Right lobe of liver (tissue), 6 donors: ENCODE data around the gene EZR. TPM values are rescaled to one million over a fixed set of nuclear protein-coding genes. Genes with fewer than 3 reads are reported as not detected.

ENCODE experiments used
- ATAC-seq, 4 donors: fragments of 200-7000 bp; cut with Tn5 transposase; one replicate each; pipeline ENCODE4 v1.9.1; 2020; ENCODE audit warnings: mild to moderate bottlenecking in 4 of 4, moderate library complexity in 4 of 4
- DNase-seq, 3 donors: peaks; one replicate each; pipeline ENCODE4 v3.0.0-alpha.2; 2020
- H3K27ac ChIP-seq, 3 donors: fragments of 200-600 bp; one replicate each; pipeline ENCODE4 v1.8.0; 2022
- H3K27me3 ChIP-seq, 2 donors: fragments of 200-600 bp; one replicate each; pipeline ENCODE4 v1.8.0; 2022
- H3K36me3 ChIP-seq, 4 donors: fragments of 200-600 bp; sonication (generic) in 1 of 4; one replicate each; pipeline versions ENCODE4 v1.5.1 to v1.8.0; 2017 to 2022; ENCODE audit warnings: control low read depth in 1 of 4
- H3K4me1 ChIP-seq, 4 donors: fragments of 200-600 bp; sonication (generic) in 1 of 4; one replicate each; pipeline versions ENCODE4 v1.5.1 to v1.8.0; 2017 to 2022; ENCODE audit warnings: control low read depth in 1 of 4
- H3K4me3 ChIP-seq, 3 donors: fragments of 200-600 bp; one replicate each; pipeline ENCODE4 v1.8.0; 2022
- H3K9me3 ChIP-seq, 4 donors: fragments of 200-600 bp; sonication (generic) in 1 of 4; one replicate each; pipeline versions ENCODE4 v1.5.1 to v1.8.0; 2017 to 2022; ENCODE audit warnings: control low read depth in 1 of 4
- POLR2A ChIP-seq: fragments of 450-650 bp; IDR thresholded peaks from one replicate; pipeline ENCODE4 v1.6.1; 2017; ENCODE audit warnings: antibody characterized with exemption, mild to moderate bottlenecking
- WGBS: methylation state at CpG from one replicate; pipeline ENCODE4 v1.1.6; 2018; ENCODE audit warnings: low coverage, low lambda C conversion rate; ENCODE audit not compliant: insufficient coverage; ENCODE audit errors: missing lambda C conversion rate; 5-methylcytosine and 5-hydroxymethylcytosine counted together
- intact Hi-C, 2 donors: fragments of 100-400 bp; cut with DNase I; formaldehyde crosslinking; loops; one replicate each; pipeline versions ENCODE4 v1.11.2 to v1.14.1; 2022
- long read RNA-seq: library from polyadenylated mRNA; unstranded; transcript quantifications from one replicate; pipeline ENCODE4 v2.0.0, GENCODE V29; 2019
- total RNA-seq, 6 experiments: library from RNA; depleted of rRNA in 2 of 6; stranded (reverse); fragments of >200 nt in 2 of 6; fragmentation: NEBNext Ultra II Directional in 3 of 6; extraction: Animal tissue kit (Norgen Biotek cat#: 25700) in 3 of 6; gene quantifications; one replicate each; pipeline versions ENCODE4 v1.1.0 to v1.2.4, GENCODE V29; 2016 to 2023
- TF ChIP-seq, protein P1 (sequence below), 4 donors: fragments of 200-600 bp in 3 of 4; fragments of 450-650 bp in 1 of 4; IDR thresholded peaks; one replicate each; pipeline versions ENCODE4 v1.5.1 to v1.8.0; 2016 to 2022; ENCODE audit warnings: antibody characterized with exemption in 4 of 4, mild to moderate bottlenecking in 2 of 4
- donor health status: DM: no; HTN: yes; CAD: no.
- donor health status: DM: no; HTN: no; CAD: no.
- donor health status: DM: no; HTN: no; CAD: no.
- donor health status: DM: no; HTN: yes; CAD: no.
- donor health status: DM: no; HTN: yes; CAD: no.

Gene EZR
- 100 to 1,000 TPM in 1 of 6 experiments, 10 to 100 TPM in 5; 26.4 to 161 (median 35.9) TPM for total RNA-seq
- long read RNA-seq, partial matches to known transcripts, result 8 of 15 reads
- long read RNA-seq, other reads (novel, unspliced or antisense), result 1 of 15 reads

DNA sequence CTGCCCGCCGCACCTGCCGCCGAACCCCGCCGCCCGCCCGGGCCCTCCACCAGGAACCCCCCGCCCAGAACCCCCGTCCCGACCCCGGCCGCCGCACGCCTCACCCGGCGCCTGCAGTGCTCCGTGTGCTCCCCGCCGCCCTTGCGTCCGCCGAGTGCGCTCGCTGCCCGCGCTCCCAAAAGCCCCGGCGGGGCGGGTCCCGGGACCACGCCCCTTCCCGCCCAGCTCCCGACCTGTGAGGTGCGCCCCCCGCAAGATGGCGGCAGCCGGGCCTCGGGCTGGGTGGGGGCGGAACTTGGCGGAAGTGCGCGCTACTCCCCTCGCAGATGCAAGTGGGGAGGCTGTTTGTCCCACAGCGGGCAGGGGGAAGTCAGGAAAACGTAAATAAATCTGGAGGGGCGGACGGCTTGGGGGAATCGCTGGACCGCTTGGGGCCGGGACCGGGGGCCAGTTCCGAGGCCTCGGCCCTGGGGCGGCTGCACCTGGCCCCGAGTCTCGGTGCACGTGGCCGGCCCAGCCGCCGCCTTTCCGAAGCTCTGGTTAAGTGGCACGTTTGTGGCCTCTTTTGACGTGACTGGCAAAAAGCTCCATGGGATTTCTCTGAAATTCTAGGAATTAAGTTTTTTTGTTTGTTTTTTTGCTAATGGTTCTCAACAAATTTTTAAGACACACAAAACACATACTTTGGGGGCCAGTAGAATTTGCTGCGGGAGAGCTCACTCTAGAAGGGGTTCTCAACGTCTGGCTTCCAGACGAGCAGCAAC, at the start of gene EZR:
TSS of gene EZR (minus strand) at position 156 of the 764 bp plus-strand sequence. CDS start 1,275 bp downstream, outside the sequence.
- peak within 1 kb of the TSS; percentile 89 to 94 (median 93) for H3K27ac ChIP-seq
- DNase-seq (peak; percentile 88 to 90 (median 89)), ATAC-seq (peak; percentile 73 to 85 (median 78))
- no peaks in the 10 kb centered on the region for H3K9me3 ChIP-seq
- H3K4me1 ChIP-seq, result peaks cover 0 to 38% (median 8%) of the 10 kb centered on the region in 4 donors
- no peaks in the 10 kb centered on the region for H3K27me3 ChIP-seq
- intact Hi-C loops, result no loop called here
- H3K36me3 ChIP-seq, result no peaks in the 10 kb centered on the region
- peak within 1 kb of the TSS; percentile 75 to 88 (median 86) for H3K4me3 ChIP-seq
- TF ChIP-seq POLR2A, result peak; percentile 77
- TF ChIP-seq, protein P1, sequence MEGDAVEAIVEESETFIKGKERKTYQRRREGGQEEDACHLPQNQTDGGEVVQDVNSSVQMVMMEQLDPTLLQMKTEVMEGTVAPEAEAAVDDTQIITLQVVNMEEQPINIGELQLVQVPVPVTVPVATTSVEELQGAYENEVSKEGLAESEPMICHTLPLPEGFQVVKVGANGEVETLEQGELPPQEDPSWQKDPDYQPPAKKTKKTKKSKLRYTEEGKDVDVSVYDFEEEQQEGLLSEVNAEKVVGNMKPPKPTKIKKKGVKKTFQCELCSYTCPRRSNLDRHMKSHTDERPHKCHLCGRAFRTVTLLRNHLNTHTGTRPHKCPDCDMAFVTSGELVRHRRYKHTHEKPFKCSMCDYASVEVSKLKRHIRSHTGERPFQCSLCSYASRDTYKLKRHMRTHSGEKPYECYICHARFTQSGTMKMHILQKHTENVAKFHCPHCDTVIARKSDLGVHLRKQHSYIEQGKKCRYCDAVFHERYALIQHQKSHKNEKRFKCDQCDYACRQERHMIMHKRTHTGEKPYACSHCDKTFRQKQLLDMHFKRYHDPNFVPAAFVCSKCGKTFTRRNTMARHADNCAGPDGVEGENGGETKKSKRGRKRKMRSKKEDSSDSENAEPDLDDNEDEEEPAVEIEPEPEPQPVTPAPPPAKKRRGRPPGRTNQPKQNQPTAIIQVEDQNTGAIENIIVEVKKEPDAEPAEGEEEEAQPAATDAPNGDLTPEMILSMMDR (IDR thresholded peaks at IDR 0.05), result peak in 1 of 4 donors; percentile 9
- WGBS, result 31% methylated on average over 15 of the region's 67 CpGs

DNA sequence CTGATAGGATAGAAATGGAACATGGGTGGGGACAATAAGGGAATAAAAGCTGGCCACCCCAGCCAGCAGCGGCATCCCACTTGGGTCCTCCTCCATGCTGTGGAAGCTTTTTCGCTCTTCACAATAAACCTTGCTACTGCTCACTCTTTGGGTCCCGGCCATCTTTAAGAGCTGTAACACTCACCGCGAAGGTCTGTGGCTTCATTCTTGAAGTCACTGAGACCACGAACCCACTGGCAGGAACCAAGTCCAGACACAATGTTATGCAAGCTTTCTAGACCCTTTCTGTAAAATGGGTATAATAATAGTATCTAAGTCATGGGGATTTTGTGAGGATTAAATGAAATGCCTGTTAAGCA, 48.9 kb upstream of the EZR start:
- WGBS, result 97% methylated on average over 4 of the region's 6 CpGs
- no peak for ATAC-seq
- Histone ChIP-seq H3K27ac (no peak overlapping the region), H3K36me3 (no peaks in the 10 kb centered on the region), H3K4me3 (no peak overlapping the region), H3K9me3 (no peaks in the 10 kb centered on the region), H3K27me3 (no peaks in the 10 kb centered on the region), H3K4me1 (no peaks in the 10 kb centered on the region)
- TF ChIP-seq, protein P1 (IDR thresholded peaks at IDR 0.05), result no peak
- no peak for TF ChIP-seq POLR2A
- intact Hi-C loops, result no loop called here
- DNase-seq, result no peak

DNA sequence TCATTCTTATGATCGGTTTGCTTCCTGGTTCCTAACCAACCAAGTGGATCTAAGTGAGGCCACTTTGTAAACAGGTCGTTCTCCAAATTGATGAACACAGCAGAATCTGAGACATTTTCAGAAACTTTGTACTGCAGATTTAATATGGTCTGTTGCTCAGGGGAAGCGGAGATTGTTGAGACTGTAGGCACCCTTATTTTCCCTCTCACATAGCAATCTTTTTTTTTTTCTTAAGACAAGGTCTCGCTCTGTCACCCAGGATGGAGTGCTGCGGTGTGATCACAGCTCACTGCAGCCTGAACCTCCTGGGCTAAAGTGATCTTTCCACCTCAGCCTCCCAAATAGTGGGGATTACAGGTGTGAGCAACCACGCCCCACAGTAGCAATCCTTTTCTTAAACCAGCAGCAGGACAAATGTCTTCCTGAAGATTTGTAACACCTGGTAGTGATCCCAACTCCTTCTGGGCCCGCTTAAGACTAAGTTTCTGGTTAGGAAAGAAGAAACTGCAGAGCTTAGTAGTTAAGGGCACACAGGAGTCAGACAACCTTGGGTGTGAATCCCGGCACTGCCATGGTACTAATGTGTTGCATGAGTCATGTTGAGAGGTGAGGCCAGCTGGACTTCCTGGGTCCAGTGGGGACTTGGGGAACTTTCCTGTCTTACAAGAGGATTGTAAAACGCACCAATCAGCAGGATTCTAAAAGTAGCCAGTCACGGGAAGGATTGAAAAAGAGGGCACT, 48.4 kb upstream of the EZR start:
- H3K27ac ChIP-seq, result no peak overlapping the region
- no peak for ATAC-seq
- intact Hi-C loops, result no loop called here
- no peak for TF ChIP-seq POLR2A
- no peaks in the 10 kb centered on the region for H3K4me1 ChIP-seq
- no peak overlapping the region for H3K4me3 ChIP-seq
- DNase-seq, result no peak
- WGBS, result 75% methylated on average over 7 of the region's 10 CpGs
- H3K27me3 ChIP-seq, result no peaks in the 10 kb centered on the region
- no peaks in the 10 kb centered on the region for H3K36me3 ChIP-seq
- no peaks in the 10 kb centered on the region for H3K9me3 ChIP-seq

DNA sequence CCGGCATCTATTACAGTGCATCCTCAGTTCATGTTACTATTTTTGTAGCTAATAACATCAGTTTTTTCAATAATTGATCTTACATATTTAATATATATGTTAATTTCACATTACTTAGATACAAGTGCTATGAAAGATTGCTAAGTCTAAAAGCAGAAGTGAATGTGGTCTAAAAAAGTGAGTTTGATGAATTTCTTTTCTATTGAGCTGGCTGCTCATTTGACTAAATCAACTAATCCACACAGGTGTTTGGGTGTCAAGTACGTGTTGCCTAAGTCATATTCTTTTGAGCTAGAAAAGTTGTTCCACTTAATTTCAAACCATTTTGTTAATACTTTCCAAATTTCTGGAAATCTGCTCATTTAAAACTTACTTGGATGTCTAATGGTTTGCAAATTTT, 46.6 kb upstream of the EZR start:
- 44% methylated on average over 2 of the region's 2 CpGs for WGBS
- DNase-seq (no peak), ATAC-seq (no peak)
- no peaks in the 10 kb centered on the region for H3K9me3 ChIP-seq
- H3K4me1 ChIP-seq, result no peaks in the 10 kb centered on the region
- TF ChIP-seq, protein P1 (IDR thresholded peaks at IDR 0.05), result no peak
- no peak for TF ChIP-seq POLR2A
- no peak overlapping the region for H3K27ac ChIP-seq
- H3K4me3 ChIP-seq, result no peak overlapping the region
- no peaks in the 10 kb centered on the region for H3K36me3 ChIP-seq
- H3K27me3 ChIP-seq, result no peaks in the 10 kb centered on the region
- intact Hi-C loops, result no loop called here

DNA sequence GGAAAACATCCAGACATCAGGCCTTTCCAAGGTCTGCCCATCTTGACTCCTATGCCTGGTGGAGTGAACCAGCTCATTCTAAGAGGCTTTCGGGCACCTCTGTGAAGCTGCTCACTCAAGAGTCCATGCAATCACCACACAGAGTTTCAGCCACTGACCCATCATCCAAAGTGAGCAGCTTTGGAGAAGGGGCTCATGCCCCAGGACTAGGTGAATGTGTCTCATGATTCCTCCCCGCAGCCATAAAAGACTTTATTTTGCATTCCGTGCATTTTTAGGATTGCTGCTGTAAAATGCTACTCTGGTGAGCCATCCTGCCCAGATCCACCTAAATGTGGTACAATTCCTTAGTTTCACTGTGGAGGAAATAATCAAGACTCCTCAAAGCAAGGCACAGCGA, 44.5 kb upstream of the EZR start:
- Histone ChIP-seq H3K4me1 (no peaks in the 10 kb centered on the region), H3K27ac (no peak overlapping the region), H3K9me3 (no peaks in the 10 kb centered on the region), H3K27me3 (no peaks in the 10 kb centered on the region), H3K36me3 (no peaks in the 10 kb centered on the region), H3K4me3 (no peak overlapping the region)
- ATAC-seq (no peak), DNase-seq (no peak)
- WGBS, result 90% methylated on average over 2 of the region's 4 CpGs
- TF ChIP-seq POLR2A, result no peak
- TF ChIP-seq, protein P1 (IDR thresholded peaks at IDR 0.05), result no peak
- intact Hi-C loops, result no loop called here
